Medulla oblongata (tissue), 1 donor: ENCODE measurements around the gene DAB1.
A peak's percentile ranks its signal among the peaks of the same experiment; 100 is the strongest.

ENCODE experiments used
- DNase-seq: peaks from one replicate; pipeline ENCODE4 v3.0.0-alpha.2; 2015; ENCODE audit errors: extremely low spot score

The DAB1 gene

DNA sequence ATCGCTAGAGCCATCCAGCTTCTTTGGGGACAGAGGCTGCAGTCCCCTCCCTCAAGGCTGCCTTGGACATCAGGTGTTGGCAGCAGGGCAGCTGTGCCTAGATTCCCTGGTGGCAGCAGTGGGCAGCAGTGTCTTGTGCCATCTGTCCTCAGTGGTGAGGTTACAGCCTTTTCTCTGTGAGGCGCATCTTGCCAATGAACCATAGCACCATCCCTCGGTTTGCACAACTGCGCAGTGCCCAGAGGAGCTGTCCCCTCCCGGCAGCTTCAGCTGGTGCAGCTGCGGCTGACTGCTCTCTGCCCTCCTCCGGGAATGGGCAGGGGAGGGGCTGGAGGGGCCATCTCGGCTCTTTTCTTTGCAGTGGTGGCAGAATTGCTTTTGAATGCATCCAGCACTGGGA, 399.0 kb downstream of the DAB1 start:
- peak; percentile 75 for DNase-seq

DNA sequence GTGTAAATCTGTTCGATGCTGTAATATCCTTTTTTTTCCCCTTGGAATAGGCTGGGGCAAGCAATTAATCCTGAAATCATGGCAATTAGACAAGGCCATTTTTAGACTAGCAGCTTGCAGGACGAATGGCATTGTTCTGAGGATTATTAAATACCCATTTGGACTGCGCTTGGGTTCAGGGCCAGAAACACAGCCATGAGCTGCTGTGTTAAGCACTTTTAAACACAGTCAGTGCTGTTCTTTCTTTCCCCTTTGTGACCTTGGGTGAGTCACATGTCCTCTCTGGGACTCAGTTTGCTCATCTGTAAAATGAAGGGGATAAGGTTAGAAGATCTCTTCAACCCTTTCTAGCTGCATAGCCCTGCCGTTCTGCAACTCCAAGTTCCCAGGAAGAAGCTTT, 399.4 kb downstream of the DAB1 start:
- DNase-seq: no peak

DNA sequence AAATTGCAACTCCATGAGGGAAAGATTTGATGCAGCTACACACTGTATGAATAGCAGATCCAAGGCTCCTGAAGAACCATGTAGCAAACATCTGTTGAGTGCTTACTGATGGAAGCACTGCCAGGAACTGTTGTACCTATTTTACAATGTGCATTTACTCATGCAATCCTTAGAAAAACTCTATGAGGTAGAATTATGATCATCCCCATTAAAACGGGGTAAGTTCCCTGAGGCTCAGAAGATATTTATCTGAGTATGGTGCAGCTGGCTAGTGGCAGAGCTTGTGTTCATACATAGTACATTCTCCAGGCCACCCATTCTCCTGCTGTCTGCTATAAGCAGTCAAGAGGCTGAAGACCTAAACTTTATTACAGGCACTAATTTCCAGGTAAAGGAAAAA, 403.6 kb downstream of the DAB1 start:
- DNase-seq: no peak

DNA sequence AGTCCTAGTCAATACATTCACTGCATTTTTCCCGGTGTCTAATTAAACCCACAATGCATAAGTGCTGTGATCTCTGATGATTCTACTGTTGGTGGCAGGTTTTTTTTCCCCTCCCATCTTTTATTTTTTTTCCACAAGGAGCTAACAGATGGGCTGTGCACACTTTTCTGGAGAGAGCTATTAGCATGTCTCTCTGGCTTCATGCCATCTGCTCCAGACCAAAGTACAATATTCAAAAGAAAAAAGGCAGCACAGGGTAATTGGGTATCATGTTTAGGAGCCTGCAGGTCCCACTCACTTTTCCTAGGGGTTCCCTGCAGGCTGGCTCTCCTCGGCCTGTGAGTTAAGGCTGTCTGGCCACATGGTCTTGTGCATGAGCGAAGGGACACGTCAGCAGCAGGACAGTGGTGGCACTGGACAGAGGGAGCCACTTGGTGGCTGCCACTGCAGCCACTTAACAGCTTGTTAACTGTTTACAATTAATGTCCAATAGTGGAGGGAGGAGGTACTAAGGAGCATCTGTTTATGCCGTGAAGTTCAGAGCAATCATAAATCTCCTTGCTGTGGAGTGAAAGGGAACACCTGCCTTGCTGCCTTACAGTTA, 404.5 kb downstream of the DAB1 start:
- no peak for DNase-seq

DNA sequence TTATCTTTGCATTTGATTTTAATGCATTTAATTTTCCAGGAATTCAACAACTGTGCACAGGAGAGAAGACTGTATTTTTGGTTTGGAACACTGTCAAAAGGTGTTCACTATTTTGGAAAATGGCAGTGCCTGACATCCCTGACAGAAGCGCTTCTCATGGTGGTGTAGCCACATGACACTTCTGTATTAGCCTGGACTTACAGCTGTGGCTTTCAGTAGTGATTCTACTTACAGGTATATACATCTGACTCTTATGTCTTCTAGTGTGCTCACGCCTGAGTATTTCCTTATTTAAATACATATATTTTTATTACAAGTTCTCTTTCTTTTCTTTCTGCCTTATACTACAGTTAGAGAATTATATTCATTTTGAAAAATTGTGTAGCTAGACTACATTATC, 405.7 kb downstream of the DAB1 start:
- no peak for DNase-seq

DNA sequence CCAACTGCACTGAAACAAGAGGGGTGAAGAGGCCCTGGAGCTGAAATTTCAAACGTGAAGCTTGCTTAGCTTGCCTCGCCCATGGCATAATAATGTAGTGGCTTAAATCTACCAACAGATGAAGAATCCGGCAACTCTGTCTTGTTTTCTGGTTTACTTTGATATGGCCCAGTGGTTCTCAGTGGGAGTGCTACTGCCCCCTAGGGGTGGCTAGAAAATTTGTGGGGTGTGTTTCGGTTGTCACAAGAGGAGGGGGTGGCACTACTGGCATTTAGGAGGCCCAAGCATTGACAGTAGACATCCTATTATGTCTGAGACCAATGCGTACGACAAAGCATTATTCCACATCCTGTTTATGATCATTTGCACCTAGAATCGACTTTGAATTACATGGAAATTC, 406.1 kb downstream of the DAB1 start:
- DNase-seq: no peak

DNA sequence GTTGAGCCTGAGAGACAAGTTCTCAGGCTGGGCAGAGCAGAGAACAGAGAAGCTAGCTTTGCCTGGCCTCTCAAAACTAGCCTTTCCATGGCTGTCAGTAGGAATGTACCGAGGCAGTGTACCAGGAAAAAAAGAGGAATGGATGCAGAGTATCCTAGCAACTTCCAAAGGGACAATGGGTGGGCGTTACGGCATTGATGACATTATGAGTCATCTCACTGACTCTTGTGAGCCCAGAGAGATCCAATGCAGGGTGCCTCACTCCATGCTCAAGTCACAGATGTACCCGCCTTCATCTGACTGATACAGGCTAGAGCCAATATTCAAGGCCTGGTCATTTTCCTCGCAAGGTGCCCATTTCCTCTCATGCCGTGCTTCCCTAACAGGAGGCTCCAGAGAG, 406.7 kb downstream of the DAB1 start:
- no peak for DNase-seq

DNA sequence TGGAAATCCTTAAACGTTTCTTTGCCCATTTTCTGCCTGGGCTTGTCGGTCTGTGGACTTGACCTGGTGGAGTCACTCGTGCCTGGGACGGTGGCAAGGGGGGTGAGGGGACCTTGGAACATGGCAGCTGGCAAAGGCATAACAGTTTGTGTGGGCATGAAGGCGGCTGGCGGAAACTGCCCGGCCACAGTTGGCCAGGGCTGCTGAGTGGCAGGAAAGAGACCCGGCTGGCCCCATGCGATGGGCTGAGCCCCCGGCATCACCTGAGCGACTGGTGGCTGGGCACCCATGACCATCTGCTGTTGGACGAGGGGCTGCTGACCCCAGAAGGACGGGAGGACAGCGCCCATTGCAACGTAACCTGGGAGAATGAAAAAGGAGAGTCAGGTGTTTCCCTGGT, 408.8 kb downstream of the DAB1 start:
- DNase-seq: no peak

DNA sequence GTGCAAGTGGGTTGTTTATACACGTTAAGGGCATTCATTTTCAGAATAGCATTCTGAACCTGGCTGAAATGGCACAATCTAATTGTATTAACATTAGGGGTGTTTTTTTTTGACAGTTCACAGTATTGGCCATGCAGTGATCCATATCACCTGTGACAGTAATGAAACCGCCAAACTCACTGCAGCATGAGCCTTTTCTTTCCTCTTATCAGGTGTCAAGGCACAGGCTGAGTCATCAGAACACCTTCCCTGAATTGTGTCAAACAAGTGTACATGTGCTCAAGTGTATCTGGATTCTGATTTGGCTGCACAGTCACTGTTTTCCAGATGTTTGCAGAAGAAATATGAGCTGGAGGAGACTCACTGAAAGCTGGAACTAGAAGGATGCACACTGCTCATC, 410.3 kb downstream of the DAB1 start:
- no peak for DNase-seq

DNA sequence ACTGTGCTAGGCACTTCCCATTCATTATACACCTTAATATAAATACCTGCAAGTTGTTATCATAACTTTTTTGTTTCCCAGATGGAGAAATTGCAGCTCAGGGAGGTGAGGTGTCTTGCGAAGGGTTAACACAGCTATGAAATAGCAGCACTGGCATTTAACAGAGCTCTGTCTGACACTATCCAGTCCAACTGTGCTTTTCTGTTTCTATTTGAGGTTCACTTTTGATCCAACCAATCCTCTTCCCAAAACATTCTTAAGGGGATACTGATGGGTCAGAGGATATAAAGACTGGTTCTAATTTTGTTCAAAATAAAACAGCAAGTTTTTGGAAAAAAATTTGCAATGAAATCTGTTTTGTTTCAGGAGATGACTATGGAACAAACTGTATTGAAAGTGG, 411.5 kb downstream of the DAB1 start:
- no peak for DNase-seq

DNA sequence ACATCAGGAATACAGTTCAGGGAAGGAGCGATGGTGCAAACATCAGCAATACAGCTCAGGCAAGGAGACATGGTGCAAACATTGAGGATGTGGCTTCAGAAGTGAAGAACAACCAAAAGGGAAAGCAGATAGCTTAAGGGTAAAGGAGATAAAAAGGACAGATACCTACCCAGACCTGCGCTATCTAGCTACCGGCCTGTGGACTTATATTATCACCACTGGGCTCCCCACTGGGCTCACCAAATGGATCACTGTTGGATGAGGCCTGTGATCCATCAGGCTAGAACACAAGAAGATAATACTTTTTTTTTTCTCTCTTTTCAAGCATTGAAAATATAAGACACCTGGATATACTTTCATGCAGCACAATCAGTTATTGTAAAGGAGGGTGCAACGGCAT, 413.3 kb downstream of the DAB1 start:
- no peak for DNase-seq

DNA sequence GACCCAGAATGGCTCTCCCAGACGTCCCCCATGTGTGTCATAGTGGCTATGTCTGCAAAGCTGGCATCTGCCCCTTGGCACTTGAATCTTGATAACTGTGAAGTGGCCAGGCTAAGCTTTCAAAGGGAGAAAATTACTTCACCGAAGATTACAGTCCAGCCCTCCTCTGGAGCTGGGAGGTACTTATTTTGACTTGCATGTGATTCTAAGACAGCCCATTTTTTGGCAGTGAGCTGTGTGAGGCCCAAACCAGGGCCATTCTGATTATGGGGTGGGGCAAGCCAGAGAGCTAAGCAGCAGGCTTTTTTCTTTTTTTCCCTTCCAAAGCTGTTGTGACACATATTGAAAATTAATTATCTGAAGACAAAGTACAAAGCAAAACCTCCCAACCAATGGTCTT, 415.9 kb downstream of the DAB1 start:
- no peak for DNase-seq

DNA sequence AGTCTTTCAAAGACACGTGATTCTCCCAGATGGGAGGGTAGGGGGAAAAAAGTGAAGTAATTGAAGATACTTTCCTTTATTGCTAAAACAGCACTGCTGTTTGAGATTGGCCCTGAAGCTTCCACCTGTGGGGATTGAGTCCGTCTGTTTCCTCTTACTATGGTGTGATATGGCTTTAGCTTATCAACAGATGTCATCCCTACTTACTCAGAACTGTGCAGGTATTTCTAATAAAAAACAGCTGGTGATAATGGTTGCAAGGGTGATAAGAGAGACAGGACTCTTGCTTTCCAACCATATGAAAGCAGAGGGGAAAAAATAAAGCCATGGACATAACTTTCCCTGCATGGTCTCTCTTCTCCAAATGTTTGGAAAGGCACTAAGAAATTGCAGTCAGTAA, 416.4 kb downstream of the DAB1 start:
- no peak for DNase-seq

DNA sequence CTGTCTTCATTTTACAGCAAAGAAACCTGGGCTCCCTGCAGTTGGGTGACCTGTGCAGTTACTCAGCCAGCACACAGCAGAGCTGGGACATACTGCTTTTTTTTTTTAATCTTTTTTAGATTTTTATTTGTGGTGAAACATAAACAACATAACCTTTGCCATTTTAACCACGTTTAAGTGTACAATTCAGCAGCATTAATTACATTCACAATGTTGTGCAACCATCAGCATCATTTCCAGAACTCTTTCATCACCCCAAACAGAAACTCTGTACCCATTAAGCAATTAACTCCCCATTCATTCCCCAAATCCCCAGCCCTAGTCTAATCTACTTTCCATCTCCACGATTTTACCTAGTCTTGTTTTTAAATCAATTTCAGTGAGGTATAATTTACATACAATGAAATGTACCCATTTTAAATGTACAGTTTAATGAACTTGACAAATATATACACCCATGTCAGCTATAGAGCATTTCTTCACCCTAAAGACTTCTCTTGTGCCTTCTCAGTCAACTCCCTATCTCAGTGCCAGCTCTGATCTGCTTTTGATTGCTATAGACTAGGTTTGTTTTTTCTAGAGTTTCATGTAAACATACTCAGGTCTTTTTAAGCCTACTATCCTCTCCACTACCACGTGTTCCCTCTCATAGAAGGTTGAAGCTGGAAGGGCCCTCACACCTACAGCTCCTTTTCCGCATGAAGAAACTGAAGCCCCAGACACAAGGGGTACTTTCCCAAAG, 420.3 kb downstream of the DAB1 start:
- no peak for DNase-seq

DNA sequence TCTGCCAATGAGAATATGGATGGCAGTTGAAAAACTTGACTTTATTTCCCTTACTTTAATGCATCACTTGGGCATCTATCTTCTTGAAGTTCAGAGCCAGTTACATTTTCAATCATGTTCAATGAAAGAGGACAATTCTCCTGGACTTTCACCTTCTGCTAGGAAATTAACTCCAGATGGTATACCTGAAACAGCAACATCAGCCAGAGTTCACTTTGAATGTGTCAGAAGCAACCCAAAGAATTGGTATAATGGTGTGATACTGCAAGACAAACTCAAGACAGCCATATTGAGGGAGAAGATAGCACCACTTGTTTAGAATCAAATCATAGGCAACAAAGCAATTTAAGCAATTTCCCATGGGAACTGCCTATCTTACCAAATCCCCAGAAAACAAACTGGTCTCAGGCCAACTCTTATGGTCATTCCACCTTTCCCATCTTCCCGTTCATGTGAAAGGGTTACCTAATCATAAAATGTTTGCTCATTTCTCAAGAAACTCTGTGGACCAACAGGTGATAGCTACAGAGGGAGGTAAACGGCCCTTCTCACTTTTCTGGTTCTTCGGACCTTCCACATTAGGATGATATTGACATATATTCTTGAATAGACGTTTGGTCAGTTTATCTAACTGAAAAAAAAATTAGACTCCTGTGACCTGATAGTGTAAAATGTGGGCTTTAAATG, 428.3 kb downstream of the DAB1 start:
- DNase-seq: no peak

DNA sequence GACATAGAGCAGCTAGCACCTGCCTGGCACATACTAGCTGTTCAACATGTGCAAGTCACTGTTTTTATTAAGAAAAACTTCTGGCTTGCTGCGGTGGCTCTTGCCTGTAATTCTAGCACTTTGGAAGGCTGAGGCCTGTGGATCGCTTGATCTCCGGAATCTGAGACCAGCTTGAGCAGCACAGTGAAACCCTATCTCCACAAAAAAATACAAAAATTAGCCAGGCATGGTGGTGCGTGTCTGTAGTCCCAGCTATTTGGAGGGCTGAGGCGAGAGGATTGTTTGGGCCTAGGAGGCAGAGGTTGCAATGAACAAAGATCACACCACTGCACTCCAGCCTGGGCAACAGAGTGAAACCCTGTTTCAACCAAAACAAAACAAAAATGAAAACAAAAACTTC, 430.4 kb downstream of the DAB1 start:
- no peak for DNase-seq

DNA sequence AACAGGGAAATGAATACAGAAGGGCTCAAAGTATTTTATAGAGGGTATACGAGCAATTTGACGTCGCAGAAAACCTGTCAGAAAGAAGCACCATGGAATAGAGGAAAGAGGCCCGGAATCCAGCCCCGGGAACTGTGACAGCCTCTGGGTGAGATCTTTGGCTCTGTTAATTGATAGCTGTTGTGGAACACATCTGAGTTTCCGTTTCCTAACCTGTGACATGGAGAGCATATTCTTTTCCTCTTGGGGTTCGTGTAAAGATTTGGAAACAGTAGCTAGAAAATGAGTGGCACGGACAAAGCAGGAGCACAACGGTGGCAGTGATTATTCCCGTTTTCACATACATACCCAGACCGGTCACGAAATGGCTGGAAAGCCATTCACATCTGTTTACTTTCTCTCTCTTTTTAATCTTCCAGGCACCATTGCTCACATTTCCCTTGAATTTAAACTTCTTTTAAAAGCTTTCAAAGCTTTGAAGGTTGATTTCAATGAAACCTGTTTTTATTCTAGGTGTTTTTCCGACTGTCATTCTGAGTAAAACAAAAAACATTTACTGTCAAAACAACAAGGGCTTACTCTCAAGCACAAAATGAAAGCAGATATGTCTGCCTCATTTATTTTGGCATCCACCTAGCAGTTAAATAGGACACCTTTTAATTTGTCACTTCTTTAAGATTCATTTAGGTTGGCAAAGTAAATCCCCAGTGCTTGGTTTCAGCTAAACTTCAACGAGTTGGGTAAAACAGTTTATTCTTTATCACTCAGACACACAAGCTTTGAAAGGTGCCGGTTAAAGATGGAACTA, 431.3 kb downstream of the DAB1 start:
- no peak for DNase-seq

DNA sequence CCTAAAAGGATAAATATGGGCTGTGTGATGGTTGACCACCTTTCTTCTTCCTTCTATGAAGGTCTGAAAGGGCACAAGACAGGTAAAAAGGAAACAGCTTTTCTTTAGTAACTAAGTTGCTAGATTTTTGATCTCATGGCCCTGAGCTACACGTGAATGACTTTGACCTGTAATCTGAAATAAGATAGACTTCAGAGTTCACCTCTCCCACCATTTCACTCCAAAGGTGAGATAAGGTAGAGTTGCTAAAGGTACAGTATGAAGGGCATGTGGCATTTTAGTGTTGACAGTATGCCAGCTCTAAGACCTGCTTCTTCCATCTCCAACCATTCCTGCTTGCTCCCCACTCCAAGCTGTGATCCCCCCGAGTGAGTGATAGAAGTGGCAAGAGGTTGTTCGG, 432.3 kb downstream of the DAB1 start:
- DNase-seq: no peak

DNA sequence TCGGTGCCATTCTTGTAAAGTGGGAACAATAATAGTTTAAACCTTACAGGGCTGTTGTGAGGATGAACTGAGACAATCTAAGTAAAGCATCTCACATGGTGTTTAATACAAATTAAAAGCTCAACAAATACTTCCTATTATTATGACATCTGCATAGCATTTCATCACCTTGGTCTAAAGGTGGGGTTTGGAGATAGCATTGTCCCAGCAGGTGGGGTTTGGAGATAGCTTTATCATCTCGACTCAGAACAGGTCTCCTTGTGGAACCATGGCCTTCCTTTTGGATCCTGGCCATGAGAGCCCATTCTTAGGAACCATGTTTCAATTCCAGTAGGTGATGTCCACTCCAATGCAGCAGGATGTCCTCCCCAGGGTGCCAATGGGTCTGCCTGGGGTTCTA, 437.5 kb downstream of the DAB1 start:
- no peak for DNase-seq

DNA sequence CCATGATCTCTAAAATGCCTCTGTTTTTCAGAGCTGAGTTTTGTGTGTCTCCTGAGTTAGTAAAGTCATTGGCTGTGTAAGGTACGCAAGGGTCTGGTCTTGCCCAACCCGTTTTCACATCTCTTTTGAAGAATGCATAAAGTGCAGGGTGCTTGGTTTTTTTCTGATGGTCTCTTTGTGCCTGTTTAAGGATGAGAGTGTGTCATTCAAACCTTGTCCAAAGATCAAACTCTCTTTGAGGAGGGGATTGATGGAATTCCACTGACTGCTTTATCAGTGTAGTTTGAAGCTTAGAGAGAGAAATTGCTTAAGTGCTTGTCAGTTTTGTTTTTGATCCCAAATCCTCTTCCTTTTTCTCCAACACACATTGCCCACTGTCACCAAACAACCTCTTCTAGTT, 438.0 kb downstream of the DAB1 start:
- DNase-seq: no peak

DNA sequence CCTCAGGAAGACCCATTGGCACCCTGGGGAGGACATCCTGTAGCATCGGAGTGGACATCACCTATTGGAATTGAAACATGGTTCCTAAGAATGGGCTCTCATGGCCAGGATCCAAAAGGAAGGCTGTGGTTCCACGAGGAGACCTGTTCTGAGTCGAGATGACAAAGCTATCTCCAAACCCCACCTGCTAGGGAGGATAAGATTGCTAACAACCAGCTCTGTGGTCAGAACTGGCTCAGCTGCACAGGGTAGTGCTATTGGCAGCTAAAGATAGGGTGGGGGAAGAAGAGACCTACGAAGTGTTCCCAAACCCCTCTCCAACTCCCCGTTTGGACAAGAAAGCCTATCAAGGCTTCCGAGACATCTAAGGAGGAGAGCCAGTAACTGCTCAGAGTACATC, 440.4 kb downstream of the DAB1 start:
- no peak for DNase-seq

DNA sequence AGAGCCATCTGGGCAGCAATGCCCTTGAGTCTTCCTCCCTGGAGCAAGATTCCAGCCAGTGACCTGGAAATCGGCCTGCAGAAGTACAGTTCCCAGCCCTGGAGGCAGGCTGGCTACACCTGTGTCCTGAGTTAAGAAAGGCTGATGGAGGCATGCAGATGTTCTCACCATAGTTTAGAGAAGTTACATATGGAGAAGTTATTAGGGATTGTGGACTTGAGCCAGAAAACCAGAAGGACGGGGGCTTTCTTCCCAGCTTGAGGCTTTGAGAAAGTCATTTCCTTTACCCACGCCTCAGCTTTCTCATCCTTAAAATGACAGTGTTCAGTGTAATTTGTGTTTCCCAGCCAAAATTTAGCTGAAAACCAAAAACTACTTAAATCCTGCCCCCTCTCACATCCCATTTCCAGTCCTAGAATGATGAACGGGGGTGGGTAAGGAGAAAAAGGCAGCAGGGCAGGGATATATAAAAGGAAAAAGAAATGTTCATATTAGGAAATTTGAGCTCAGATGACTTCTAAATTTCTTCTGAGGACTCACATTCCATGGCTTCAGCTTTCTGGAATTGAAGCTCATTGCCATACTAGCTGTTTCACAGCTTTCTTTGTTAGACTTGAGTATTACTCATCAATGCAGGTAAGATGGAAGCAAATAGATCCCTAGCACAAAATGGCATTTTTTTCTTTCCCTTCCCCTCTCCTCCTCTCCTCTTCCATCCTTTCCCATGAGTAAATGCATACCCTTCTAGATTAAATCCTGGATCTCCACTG, 443.7 kb downstream of the DAB1 start:
- DNase-seq: no peak
